HEK293 (cell line): Measurements from ENCODE around the gene C14orf93.

ENCODE experiments used
- CTCF ChIP-seq: fragments of 450-650 bp; formaldehyde crosslinking; IDR thresholded peaks from 2 replicates; pipeline ENCODE4 v1.5.1; 2016; ENCODE audit warnings: missing biosample characterization, missing genetic modification characterization
- GFI1B ChIP-seq: fragments of 450-650 bp; formaldehyde crosslinking; IDR thresholded peaks from 2 replicates; pipeline ENCODE4 v1.5.1; 2016; ENCODE audit warnings: missing biosample characterization, missing genetic modification characterization
- KLF10 ChIP-seq: fragments of 450-650 bp; IDR thresholded peaks from 2 replicates; pipeline ENCODE4 v1.5.1; 2018; ENCODE audit warnings: missing biosample characterization, mild to moderate bottlenecking, missing genetic modification characterization
- YY1 ChIP-seq: fragments of 450-650 bp; formaldehyde crosslinking; IDR thresholded peaks from 2 replicates; pipeline ENCODE4 v1.5.1; 2018; ENCODE audit warnings: missing biosample characterization, missing genetic modification characterization
- ZBTB11 ChIP-seq: fragments of 450-650 bp; formaldehyde crosslinking; conservative IDR thresholded peaks from 2 replicates; pipeline ENCODE4 v1.5.1; 2016; ENCODE audit warnings: low read depth, missing biosample characterization, missing genetic modification characterization
- ZBTB20 ChIP-seq: fragments of 450-650 bp; formaldehyde crosslinking; IDR thresholded peaks from 2 replicates; pipeline ENCODE4 v1.5.1; 2016; ENCODE audit warnings: missing biosample characterization, missing genetic modification characterization
- ZFHX2 ChIP-seq: fragments of 450-650 bp; formaldehyde crosslinking; conservative IDR thresholded peaks from 2 replicates; pipeline ENCODE4 v1.5.1; 2016; ENCODE audit warnings: missing biosample characterization, missing genetic modification characterization
- ZNF248 ChIP-seq: fragments of 450-650 bp; formaldehyde crosslinking; IDR thresholded peaks from 2 replicates; pipeline ENCODE4 v1.5.1; 2017; ENCODE audit warnings: missing biosample characterization, missing genetic modification characterization
- ZNF274 ChIP-seq, 2 experiments: fragments of 200-500 bp in 1 of 2; fragments of 450-650 bp in 1 of 2; sonication (Bioruptor generic) in 1 of 2; formaldehyde crosslinking in 1 of 2; IDR thresholded peaks; 2 replicates each; pipeline versions ENCODE4 v1.5.1 to v1.6.1; 2014 to 2016; ENCODE audit warnings: borderline replicate concordance in 1 of 2, inconsistent platforms in 1 of 2, low read length in 1 of 2, missing biosample characterization in 1 of 2, missing genetic modification characterization in 1 of 2
- ZNF530 ChIP-seq: fragments of 450-650 bp; formaldehyde crosslinking; IDR thresholded peaks from 2 replicates; pipeline ENCODE4 v1.5.1; 2016; ENCODE audit warnings: low read depth, missing biosample characterization, missing genetic modification characterization
- ZNF561 ChIP-seq: fragments of 450-650 bp; IDR thresholded peaks from 2 replicates; pipeline ENCODE4 v1.5.1; 2018; ENCODE audit warnings: missing biosample characterization, missing genetic modification characterization, borderline replicate concordance
- ZNF76 ChIP-seq: fragments of 450-650 bp; formaldehyde crosslinking; IDR thresholded peaks from 2 replicates; pipeline ENCODE4; 2016; ENCODE audit warnings: low read depth, missing biosample characterization, missing genetic modification characterization, borderline replicate concordance
- TF ChIP-seq, protein P1 (sequence below): fragments of 450-650 bp; formaldehyde crosslinking; IDR thresholded peaks from 2 replicates; pipeline ENCODE4 v1.5.1; 2016; ENCODE audit warnings: missing biosample characterization, missing genetic modification characterization

- TF ChIP-seq CTCF (no peak), ZNF274 (IDR thresholded peaks at IDR 0.05; ENCODE audit: low read length) (no peak), ZNF274 (tag by site-specific recombination; IDR thresholded peaks at IDR 0.05; ENCODE audit: borderline replicate concordance) (no peak), ZBTB11 (tag by site-specific recombination) (no peak), ZFHX2 (tag by site-specific recombination) (no peak), ZNF248 (tag by site-specific recombination) (no peak), YY1 (tag by site-specific recombination) (no peak), ZNF530 (tag by site-specific recombination) (no peak), ZBTB20 (tag by site-specific recombination) (no peak), KLF10 (tag by site-specific recombination) (no peak), ZNF561 (tag by site-specific recombination) (no peak), GFI1B (no peak), ZNF76 (tag by site-specific recombination) (no peak)
- TF ChIP-seq, protein P1, sequence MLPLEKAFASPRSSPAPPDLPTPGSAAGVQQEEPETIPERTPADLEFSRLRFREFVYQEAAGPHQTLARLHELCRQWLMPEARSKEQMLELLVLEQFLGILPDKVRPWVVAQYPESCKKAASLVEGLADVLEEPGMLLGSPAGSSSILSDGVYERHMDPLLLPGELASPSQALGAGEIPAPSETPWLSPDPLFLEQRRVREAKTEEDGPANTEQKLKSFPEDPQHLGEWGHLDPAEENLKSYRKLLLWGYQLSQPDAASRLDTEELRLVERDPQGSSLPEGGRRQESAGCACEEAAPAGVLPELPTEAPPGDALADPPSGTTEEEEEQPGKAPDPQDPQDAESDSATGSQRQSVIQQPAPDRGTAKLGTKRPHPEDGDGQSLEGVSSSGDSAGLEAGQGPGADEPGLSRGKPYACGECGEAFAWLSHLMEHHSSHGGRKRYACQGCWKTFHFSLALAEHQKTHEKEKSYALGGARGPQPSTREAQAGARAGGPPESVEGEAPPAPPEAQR = no peak
Observed at GRCh38 chr14:23017091-23017490, 7.1 kb upstream of the C14orf93 start.
